Activated T-helper 1 cell treated with anti-CD3 and anti-CD28 coated beads, Interleukin-2, amount 50 U/mL, for 16 hours (primary cell): ENCODE results near the gene ZNF579.
A peak's percentile ranks its signal among the peaks of the same experiment; 100 is the strongest.
"Not testable (repeated sequence)": the region's sequence is repeated elsewhere in the genome, so short reads cannot be mapped to it uniquely, and the experiment has no call there.

ENCODE experiments used
- DNase-seq, 2 donors: peaks; one replicate each; pipeline ENCODE4 v3.0.0-alpha.2; 2020; ENCODE audit warnings: low read depth in 1 of 2, low spot score in 1 of 2

The ZNF579 gene

DNA sequence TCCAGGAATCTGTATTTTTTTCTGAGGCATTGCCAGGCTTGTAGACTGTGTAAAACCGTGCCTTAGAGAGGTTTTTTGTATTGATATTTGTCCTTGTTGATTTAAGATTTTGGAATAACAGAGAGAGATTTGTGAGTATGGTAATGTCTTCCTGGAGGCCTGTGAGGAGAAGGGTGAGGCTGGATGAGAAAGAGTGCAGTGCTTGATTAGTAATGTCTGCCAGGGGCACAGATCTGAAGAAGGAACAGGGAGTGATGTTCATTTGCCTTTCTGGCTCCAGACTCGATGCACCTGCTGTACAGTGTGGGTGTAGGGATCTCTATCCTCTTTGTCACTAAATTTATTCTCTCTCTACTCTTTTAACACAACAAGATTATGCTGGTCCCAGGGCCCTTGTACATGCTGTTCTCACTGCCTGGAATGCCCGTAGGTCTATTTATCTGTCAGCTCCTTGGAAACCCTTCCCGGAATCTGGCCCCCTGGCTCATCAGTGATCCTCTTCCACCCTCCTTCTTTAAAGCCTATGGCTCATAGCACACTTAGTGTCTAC is 14.4 kb upstream of the ZNF579 start:
- no peak for DNase-seq

- no peak for DNase-seq
Measured at GRCh38 chr19:55593096-55593772, 12.6 kb upstream of the ZNF579 start.

DNA sequence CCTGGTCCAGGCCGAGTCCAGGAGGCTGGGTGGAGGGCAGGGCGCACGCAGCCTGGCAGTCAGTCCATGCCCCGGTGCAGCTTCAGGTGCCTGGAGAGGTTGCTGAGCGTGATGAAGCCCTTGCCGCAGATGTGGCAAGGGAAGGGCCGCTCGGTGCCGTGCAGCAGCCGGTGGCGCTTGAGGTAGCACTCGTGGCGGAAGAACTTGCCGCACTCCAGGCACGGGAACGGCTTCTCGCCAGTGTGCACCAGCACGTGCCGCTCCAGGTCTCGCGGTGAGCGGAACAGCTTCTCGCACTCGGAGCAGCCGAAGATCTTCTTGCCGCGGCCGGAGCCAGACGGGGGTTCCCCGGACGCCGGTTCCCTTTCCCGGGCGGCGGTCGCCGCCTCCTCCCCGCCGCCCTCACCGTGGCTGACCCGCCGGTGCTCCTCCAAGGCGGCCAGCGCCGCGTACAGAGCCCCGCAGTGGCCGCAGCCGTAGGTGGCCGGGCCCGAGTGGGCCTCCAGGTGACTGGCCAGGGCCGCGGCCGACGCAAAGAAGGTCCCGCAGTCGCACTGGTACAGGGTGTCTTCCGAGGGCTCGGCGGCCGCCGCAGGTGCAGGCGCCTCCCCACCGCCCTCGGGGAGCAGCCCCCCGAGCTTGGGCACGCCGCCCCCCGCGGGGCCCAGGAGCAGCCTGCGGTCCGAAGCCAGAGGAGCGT is 11.9 kb upstream of the ZNF579 start:
- no peak for DNase-seq

DNA sequence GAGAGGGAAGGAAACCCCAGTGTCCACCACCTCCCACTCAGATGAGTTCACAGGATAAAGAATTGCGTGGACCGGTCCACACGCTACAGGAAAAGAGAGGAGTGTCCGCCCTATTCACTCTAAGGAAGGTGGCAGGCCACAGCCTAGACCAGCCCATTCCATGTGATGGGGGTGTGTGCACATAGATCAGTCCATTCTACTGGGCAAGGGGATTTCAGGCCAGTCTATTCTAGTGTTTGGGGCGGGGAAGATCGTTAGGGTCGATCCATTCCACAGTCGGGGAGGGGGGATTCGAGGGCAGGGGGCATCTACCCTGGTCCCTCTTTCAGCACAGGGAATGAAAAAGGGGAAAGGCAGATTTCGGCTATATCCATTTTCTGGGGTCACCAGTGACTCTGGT is 10.9 kb upstream of the ZNF579 start:
- no peak for DNase-seq

GRCh38 chr19:55590617-55591016 is 10.0 kb upstream of the ZNF579 start:
- DNase-seq = no peak

DNA sequence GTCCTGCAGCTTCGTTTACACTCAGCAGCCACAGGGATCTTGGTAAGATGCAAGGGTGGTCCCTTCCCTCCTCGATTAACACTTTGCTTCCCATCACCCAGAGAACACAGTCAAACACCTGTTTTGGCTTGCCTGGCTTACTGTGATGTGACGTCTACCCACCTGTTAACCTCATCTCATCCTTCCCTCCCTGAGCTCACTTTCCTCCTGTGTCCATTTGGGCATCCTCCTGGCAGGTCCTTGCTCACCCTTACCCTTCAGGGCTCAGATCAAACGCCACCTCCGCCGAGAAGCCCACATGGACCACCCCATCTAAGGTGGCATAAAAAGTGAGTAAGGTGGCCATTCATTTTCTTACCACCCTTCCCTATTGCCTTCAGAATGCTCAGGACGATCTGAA is 9.5 kb upstream of the ZNF579 start:
- no peak for DNase-seq

- no peak for DNase-seq
Measured at GRCh38 chr19:55588738-55589137, 8.1 kb upstream of the ZNF579 start.

DNA sequence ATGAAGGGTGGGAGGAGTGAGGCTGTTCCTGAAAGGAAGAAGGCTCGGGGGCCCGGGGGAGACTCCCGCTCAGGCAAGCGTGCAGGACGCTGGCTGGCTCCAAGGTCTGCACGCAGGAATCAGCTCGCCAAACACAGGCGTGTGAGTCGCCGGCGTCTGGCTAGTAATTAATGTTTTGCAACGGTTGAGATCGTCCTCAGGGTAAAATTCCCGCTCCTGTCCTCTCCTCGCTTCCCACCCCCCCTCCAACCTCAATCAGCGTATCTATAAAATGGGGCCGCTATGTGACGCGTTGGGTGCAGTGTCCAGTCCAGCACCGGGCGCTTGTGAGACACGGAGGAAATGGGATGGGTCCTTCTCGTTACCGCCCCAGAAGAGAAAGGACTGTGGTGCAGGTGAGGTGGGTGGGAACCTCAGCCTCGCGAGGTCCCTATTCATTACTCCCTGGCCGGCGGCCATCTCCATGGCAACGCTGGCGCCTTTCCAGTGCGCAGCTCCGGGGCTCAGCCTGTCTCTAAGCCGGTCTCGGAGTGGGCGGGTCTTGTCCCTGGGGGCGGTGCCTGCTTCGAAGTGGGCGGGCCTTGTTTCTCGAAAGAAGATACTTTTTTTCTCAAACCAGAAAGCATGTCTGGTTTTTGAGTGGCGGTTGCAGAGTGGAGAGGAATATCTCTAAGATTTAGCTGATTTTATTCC is 6.5 kb upstream of the ZNF579 start:
- peak; percentile 79 to 83 for DNase-seq

DNA sequence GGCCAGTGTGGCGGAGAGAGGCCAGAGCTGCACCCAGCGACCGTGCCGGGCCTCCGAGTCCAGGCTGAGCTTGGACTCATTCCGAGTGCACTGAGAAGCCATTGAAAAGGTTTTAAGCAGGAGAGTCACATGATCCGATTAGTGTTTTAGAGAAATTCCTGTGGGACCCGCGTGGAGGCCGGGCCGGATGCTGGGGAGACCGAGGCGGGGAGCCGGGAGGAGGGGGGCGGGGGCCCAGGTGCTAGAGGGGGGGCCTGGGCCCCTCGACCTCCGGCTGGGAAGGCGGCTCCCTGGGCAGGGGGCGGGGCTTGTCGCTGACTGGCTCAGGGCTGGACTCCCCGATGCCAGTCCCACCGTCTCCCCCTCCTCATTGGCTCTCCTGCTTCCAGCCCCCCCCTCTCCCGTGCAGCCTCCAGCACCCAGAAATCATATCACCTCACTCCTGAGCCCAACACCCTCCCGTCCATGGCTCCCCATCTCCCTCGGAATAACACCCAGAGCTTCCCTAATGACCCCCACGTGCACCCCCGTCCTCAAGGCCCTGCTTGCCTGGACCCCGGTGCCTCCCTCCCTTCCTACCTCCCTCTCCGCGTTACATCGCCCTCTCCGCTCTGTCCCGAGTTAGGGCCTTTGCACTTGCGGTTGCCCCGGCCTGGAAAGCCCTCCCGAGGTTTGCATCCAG is 5.2 kb upstream of the ZNF579 start:
- DNase-seq = peak in 1 of 2 donors; percentile 31

GRCh38 chr19:55584871-55585270 is 4.2 kb upstream of the ZNF579 start:
- DNase-seq = no peak

- not testable (repeated sequence) for DNase-seq
Measured at GRCh38 chr19:55583897-55584296, 3.2 kb upstream of the ZNF579 start.

DNA sequence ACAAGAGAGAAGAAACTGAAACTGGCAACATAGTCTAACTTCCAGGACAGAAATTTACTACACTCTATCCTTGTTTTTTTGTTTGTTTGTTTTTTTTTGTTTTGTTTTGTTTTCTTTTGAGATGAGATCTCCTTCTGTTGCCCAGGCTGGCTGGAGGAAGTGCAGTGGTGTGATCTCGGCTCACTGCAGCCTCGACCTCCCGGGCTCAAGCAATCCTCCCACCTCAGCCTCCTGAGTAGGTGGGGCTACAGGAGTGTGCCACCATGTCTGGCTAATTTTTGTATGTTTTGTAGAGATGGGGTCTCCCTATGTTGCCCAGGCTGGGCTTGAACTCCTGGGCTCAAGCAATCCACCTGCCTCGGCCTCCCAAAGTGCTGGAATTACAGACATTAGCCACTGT is 1.6 kb upstream of the ZNF579 start:
- not testable (repeated sequence) for DNase-seq

DNA sequence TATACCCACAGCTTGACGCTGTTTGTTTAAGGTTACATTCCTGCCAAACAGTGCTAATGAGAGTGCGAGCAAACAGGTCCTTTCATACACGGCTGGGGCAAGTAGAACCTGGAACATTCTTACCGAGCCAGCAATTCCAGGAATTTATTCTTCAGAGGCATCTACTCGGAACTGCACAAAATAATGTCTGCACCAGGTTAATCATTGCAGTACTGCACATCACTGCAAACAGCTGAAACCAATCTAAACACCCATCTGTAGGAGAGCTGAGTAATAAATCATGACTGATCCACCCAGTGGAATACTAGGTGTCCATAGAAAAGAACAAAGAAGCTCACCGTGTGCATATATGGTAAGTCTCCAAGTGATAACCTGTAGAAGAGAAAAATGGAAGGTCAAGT is 1.2 kb upstream of the ZNF579 start:
- DNase-seq = no peak

- DNase-seq = no peak
Measured at GRCh38 chr19:55581145-55581822, 636 bp upstream of the ZNF579 start.

- DNase-seq = no peak
Measured at GRCh38 chr19:55579766-55580621, 654 bp downstream of the ZNF579 start.

DNA sequence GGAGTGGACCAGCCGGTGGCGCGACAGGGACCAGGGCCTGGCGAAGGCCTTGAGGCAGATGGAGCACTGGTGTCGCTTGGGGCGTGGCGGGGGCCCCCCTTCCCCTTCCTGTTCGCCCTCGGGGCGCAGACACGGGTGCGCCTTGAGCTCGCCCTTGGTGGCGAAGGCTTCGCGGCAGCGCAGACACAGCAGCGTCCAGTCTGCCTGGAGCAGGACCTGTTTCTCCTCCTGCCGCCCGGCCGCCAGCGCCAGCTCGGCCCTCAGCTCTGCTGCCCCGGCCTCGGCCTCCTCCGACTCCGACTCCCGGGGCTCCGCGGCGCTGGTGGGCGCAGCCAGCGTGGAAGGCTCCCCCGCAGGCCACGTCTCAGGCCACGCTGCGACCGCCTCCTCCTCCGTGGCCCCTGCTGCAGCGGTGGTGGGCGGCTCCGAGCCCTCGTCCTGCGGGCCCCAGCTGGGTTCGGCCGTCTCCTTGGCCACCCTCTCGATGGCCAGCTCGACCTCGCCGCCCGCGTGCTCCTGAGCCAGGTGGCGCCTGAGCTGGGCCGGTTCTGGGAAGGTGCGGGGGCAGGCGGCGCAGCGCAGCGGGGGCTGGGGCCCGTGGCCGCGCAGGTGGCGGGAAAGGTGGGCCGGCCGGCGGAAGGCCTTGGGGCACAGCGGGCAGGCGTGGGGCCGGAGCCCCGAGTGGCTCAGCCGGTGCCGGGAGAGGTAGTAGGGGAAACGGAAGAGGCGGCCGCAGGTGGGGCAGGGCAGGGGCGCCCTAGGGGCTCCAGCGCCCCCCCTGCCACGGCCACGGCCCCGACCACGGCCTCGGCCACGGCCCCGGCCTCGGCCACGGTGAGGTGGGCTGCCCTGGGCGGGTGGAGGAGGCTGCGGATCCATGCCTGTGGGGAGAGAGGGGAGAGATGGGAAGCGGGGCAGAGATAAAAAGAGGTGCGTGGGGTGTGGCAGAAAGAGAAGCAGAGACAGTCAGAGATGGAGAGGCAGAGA is 1.6 kb downstream of the ZNF579 start:
- no peak for DNase-seq

DNA sequence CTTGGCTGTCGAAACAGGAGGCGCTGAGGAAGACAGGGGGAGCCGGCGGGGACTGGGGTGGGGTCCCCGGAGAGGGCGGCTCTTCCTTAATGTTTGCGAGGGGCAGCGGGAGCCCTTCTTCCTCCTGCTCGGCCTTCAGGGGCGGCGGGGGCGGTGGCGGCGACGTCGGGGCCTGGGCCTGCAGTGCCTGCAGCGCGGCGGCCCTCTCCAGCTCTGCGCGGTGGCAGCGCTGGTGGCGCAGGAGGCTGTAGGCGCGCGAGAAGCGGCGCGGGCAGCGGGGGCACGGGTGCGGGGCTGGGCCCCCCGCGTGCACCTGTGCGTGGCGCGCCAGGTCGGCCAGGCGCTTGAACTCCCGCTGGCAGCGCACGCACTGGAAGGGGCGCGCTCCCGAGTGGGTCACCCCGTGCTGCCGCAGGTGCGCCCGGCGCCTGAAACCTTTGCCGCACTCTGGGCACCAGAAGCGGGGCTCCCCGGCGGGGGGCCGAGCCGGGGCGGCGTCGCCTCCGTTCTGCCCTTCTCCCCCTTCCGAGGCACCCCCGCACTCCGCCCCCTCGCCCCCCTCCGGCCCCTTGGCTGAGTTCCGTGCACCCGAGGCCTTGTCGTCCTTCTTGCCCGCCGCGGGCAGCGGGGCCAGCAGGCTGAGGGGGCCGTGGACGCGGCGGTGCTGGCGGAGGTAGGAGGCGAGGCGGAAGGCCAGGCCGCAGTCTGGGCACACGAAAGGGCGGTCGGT is 2.5 kb downstream of the ZNF579 start:
- no peak for DNase-seq

GRCh38 chr19:55576746-55577145 is 3.9 kb downstream of the ZNF579 start:
- DNase-seq = no peak
